Measurements from ENCODE around the gene CEP192. TPM values are rescaled to one million over a fixed set of nuclear protein-coding genes. Genes with fewer than 3 reads are reported as not detected.

CEP192 gene
- total and polyA plus RNA-seq, 2 of the 13 experiments (the other 11 are each of a cell fraction or from before 2014, with no cell fraction given) = 15.3 to 24.7 TPM

DNA sequence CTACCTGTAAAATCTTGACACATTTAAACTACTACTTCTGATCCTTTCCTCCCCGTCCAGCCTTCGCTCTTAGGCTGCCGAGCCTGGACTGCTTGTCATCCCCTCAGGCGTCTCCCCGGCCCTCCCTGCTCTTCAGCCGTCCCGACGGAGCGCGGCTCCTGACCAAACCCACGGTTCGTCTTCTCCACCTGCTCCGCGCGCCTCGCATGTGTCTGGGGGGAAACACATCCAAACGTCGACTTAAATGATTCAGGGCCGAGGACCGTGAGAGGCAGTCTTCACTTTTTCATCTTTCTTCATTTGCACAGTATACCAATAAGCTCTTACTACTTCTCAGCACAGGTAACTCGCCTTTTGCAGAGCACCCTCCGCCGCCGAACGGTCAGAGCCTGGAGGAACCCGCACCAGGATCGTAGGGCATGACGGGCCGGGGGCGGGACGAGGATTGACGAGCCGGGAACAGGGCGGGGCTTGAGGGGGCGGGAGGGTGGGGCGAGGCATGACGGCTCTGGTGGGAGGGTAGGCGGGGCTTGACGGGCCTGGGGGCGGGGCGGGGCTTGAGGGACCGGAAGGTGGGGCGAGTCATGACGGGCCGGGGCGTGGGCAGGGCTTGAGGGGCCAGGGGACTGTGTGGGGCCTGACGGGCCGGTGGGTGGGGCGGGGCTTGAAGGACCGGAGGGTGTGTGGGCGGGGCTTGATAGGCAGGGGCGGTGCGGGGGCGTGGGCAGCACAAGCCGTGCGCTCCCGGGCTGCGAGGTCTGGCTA lies 43.7 kb upstream of the CEP192 start, which contains the start of gene SEH1L (continued):
- TF ChIP-seq XBP1 (CRISPR knock-in tag; IDR thresholded peaks at IDR 0.05) = no peak
- no peak for TF ChIP-seq JUND (CRISPR knock-in tag; IDR thresholded peaks at IDR 0.05)
- peak; percentile 58 for TF ChIP-seq ZNF143 (CRISPR knock-in tag; IDR thresholded peaks at IDR 0.05)
- TF ChIP-seq, protein P1, sequence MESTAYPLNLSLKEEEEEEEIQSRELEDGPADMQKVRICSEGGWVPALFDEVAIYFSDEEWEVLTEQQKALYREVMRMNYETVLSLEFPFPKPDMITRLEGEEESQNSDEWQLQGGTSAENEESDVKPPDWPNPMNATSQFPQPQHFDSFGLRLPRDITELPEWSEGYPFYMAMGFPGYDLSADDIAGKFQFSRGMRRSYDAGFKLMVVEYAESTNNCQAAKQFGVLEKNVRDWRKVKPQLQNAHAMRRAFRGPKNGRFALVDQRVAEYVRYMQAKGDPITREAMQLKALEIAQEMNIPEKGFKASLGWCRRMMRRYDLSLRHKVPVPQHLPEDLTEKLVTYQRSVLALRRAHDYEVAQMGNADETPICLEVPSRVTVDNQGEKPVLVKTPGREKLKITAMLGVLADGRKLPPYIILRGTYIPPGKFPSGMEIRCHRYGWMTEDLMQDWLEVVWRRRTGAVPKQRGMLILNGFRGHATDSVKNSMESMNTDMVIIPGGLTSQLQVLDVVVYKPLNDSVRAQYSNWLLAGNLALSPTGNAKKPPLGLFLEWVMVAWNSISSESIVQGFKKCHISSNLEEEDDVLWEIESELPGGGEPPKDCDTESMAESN (CRISPR knock-in tag; conservative IDR thresholded peaks at IDR 0.05) = no peak; the same call in 1 of the 2 replicates
- TF ChIP-seq, protein P2, sequence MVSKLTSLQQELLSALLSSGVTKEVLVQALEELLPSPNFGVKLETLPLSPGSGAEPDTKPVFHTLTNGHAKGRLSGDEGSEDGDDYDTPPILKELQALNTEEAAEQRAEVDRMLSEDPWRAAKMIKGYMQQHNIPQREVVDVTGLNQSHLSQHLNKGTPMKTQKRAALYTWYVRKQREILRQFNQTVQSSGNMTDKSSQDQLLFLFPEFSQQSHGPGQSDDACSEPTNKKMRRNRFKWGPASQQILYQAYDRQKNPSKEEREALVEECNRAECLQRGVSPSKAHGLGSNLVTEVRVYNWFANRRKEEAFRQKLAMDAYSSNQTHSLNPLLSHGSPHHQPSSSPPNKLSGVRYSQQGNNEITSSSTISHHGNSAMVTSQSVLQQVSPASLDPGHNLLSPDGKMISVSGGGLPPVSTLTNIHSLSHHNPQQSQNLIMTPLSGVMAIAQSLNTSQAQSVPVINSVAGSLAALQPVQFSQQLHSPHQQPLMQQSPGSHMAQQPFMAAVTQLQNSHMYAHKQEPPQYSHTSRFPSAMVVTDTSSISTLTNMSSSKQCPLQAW (CRISPR knock-in tag; IDR thresholded peaks at IDR 0.05) = no peak
- TF ChIP-seq GATAD2A (CRISPR knock-in tag; IDR thresholded peaks at IDR 0.05) = no peak
- TF ChIP-seq TEAD3 (CRISPR knock-in tag; optimal IDR thresholded peaks at IDR 0.05; ENCODE audit: borderline replicate concordance) = no peak
- 0 out of 2 replicates have a peak, but pooled peaks have one; percentile 7 for TF ChIP-seq GATA4 (IDR thresholded peaks at IDR 0.05; ENCODE audit: borderline replicate concordance, low read depth)
- TF ChIP-seq RELA (CRISPR knock-in tag; IDR thresholded peaks at IDR 0.05) = no peak
- TF ChIP-seq ZNF841 (CRISPR knock-in tag; IDR thresholded peaks at IDR 0.05; ENCODE audit: borderline replicate concordance) = no peak
- TF ChIP-seq, protein P3, sequence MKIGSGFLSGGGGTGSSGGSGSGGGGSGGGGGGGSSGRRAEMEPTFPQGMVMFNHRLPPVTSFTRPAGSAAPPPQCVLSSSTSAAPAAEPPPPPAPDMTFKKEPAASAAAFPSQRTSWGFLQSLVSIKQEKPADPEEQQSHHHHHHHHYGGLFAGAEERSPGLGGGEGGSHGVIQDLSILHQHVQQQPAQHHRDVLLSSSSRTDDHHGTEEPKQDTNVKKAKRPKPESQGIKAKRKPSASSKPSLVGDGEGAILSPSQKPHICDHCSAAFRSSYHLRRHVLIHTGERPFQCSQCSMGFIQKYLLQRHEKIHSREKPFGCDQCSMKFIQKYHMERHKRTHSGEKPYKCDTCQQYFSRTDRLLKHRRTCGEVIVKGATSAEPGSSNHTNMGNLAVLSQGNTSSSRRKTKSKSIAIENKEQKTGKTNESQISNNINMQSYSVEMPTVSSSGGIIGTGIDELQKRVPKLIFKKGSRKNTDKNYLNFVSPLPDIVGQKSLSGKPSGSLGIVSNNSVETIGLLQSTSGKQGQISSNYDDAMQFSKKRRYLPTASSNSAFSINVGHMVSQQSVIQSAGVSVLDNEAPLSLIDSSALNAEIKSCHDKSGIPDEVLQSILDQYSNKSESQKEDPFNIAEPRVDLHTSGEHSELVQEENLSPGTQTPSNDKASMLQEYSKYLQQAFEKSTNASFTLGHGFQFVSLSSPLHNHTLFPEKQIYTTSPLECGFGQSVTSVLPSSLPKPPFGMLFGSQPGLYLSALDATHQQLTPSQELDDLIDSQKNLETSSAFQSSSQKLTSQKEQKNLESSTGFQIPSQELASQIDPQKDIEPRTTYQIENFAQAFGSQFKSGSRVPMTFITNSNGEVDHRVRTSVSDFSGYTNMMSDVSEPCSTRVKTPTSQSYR (CRISPR knock-in tag; IDR thresholded peaks at IDR 0.05; ENCODE audit: borderline replicate concordance) = peak; percentile 10; the same call in 1 of the 2 replicates
- TF ChIP-seq, protein P4, sequence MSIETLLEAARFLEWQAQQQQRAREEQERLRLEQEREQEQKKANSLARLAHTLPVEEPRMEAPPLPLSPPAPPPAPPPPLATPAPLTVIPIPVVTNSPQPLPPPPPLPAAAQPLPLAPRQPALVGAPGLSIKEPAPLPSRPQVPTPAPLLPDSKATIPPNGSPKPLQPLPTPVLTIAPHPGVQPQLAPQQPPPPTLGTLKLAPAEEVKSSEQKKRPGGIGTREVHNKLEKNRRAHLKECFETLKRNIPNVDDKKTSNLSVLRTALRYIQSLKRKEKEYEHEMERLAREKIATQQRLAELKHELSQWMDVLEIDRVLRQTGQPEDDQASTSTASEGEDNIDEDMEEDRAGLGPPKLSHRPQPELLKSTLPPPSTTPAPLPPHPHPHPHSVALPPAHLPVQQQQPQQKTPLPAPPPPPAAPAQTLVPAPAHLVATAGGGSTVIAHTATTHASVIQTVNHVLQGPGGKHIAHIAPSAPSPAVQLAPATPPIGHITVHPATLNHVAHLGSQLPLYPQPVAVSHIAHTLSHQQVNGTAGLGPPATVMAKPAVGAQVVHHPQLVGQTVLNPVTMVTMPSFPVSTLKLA (IDR thresholded peaks at IDR 0.05) = peak; percentile 43; the same call in 1 of the 2 replicates
- peak; percentile 53; the same call in 1 of the 2 replicates for TF ChIP-seq ZFP41 (CRISPR knock-in tag; IDR thresholded peaks at IDR 0.05; ENCODE audit: borderline replicate concordance)
- no peak; the same call in 1 of the 2 replicates for TF ChIP-seq ZNF543 (CRISPR knock-in tag; IDR thresholded peaks at IDR 0.05)
- TF ChIP-seq KAT8 (CRISPR knock-in tag; IDR thresholded peaks at IDR 0.05) = no peak
- no peak for TF ChIP-seq ZNF713 (CRISPR knock-in tag; IDR thresholded peaks at IDR 0.05)
- no peak for TF ChIP-seq ZNF572 (CRISPR knock-in tag; IDR thresholded peaks at IDR 0.05)
- TF ChIP-seq, protein P5, sequence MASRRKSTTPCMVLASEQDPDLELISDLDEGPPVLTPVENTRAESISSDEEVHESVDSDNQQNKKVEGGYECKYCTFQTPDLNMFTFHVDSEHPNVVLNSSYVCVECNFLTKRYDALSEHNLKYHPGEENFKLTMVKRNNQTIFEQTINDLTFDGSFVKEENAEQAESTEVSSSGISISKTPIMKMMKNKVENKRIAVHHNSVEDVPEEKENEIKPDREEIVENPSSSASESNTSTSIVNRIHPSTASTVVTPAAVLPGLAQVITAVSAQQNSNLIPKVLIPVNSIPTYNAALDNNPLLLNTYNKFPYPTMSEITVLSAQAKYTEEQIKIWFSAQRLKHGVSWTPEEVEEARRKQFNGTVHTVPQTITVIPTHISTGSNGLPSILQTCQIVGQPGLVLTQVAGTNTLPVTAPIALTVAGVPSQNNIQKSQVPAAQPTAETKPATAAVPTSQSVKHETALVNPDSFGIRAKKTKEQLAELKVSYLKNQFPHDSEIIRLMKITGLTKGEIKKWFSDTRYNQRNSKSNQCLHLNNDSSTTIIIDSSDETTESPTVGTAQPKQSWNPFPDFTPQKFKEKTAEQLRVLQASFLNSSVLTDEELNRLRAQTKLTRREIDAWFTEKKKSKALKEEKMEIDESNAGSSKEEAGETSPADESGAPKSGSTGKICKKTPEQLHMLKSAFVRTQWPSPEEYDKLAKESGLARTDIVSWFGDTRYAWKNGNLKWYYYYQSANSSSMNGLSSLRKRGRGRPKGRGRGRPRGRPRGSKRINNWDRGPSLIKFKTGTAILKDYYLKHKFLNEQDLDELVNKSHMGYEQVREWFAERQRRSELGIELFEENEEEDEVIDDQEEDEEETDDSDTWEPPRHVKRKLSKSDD (CRISPR knock-in tag; IDR thresholded peaks at IDR 0.05; ENCODE audit: low read depth) = no peak
- peak; percentile 30 for TF ChIP-seq PITX1 (CRISPR knock-in tag; IDR thresholded peaks at IDR 0.05)

Data from HepG2 (cell line).